M059J (cell line): ENCODE data around the gene EEF2K. TPM values are rescaled to one million over a fixed set of nuclear protein-coding genes. Genes with fewer than 3 reads are reported as not detected.

Experiments
- DNase-seq: peaks from one replicate; pipeline ENCODE4 v3.0.0-alpha.2; 2012; ENCODE audit warnings: low read depth
- total RNA-seq: library from RNA; depleted of rRNA; stranded (reverse); fragments of >200 nt; shearing (Covaris generic); gene quantifications from 2 replicates; pipeline ENCODE4 v1.2.3, GENCODE V29; 2014

The EEF2K gene
- total RNA-seq, 1 experiment from 2014 or later, result 19.1 TPM

- no peak for DNase-seq
Measured at GRCh38 chr16:22252317-22252716, 46.2 kb downstream of the EEF2K start.

- no peak for DNase-seq
Measured at GRCh38 chr16:22253272-22253671, 47.2 kb downstream of the EEF2K start.

- DNase-seq, result peak; percentile 3
Measured at GRCh38 chr16:22255335-22255734, 49.3 kb downstream of the EEF2K start.

- no peak for DNase-seq
Measured at GRCh38 chr16:22257440-22257839, 51.4 kb downstream of the EEF2K start.

GRCh38 chr16:22260490-22260889, 54.4 kb downstream of the EEF2K start:
- no peak for DNase-seq

GRCh38 chr16:22262460-22262859, 56.4 kb downstream of the EEF2K start:
- no peak for DNase-seq

- no peak for DNase-seq
Measured at GRCh38 chr16:22264786-22265185, 58.7 kb downstream of the EEF2K start.

- no peak for DNase-seq
Measured at GRCh38 chr16:22265351-22265750, 59.3 kb downstream of the EEF2K start.

GRCh38 chr16:22266546-22266945, 60.5 kb downstream of the EEF2K start:
- no peak for DNase-seq

- no peak for DNase-seq
Measured at GRCh38 chr16:22267764-22268163, 61.7 kb downstream of the EEF2K start.

GRCh38 chr16:22270525-22270924, 64.4 kb downstream of the EEF2K start:
- no peak for DNase-seq

- no peak for DNase-seq
Measured at GRCh38 chr16:22272870-22273650, 67.0 kb downstream of the EEF2K start.

- no peak for DNase-seq
Measured at GRCh38 chr16:22274916-22275315, 68.8 kb downstream of the EEF2K start.

GRCh38 chr16:22278441-22279230, 72.6 kb downstream of the EEF2K start:
- DNase-seq, result no peak

- no peak for DNase-seq
Measured at GRCh38 chr16:22282254-22282892, 76.3 kb downstream of the EEF2K start.

GRCh38 chr16:22284637-22285036, 78.6 kb downstream of the EEF2K start:
- no peak for DNase-seq

- no peak for DNase-seq
Measured at GRCh38 chr16:22285080-22285479, 79.0 kb downstream of the EEF2K start.

GRCh38 chr16:22291020-22291419, 84.9 kb downstream of the EEF2K start:
- DNase-seq, result no peak

- DNase-seq, result no peak
Measured at GRCh38 chr16:22291860-22292318, 85.8 kb downstream of the EEF2K start.

GRCh38 chr16:22292320-22292719, 86.2 kb downstream of the EEF2K start:
- no peak for DNase-seq

GRCh38 chr16:22293137-22294106, 87.3 kb downstream of the EEF2K start:
- no peak for DNase-seq
